Activated CD4-positive, alpha-beta T cell treated with anti-CD3 and anti-CD28 coated beads for 48 hours (primary cell): Measurements from ENCODE around the gene NUB1.

ENCODE experiments used
- DNase-seq: peaks from one replicate; pipeline ENCODE4 v3.0.0-alpha.2; 2020

The NUB1 gene

GRCh38 chr7:151348970-151349369 lies 7.4 kb downstream of the NUB1 start:
- DNase-seq, result no peak

- no peak for DNase-seq
These were observed 7.9 kb downstream of the NUB1 start for GRCh38 chr7:151349507-151349853.

- peak; percentile 72 for DNase-seq
These were observed 9.4 kb downstream of the NUB1 start for GRCh38 chr7:151351027-151351426.

GRCh38 chr7:151351967-151352366 lies 10.4 kb downstream of the NUB1 start:
- peak; percentile 64 for DNase-seq

GRCh38 chr7:151352512-151352911 lies 10.9 kb downstream of the NUB1 start:
- DNase-seq, result no peak

- DNase-seq, result no peak
These were observed 19.8 kb downstream of the NUB1 start for GRCh38 chr7:151361193-151361959.

GRCh38 chr7:151363182-151363581 lies 21.6 kb downstream of the NUB1 start:
- no peak for DNase-seq

- DNase-seq, result no peak
These were observed 24.7 kb downstream of the NUB1 start for GRCh38 chr7:151366166-151366879.

GRCh38 chr7:151366880-151367222 lies 25.2 kb downstream of the NUB1 start:
- DNase-seq, result no peak

- no peak for DNase-seq
These were observed 25.7 kb downstream of the NUB1 start for GRCh38 chr7:151367284-151367683.

- DNase-seq, result peak; percentile 85
These were observed 26.5 kb downstream of the NUB1 start for GRCh38 chr7:151368136-151368571.

GRCh38 chr7:151371266-151371665 lies 29.7 kb downstream of the NUB1 start:
- DNase-seq, result no peak

GRCh38 chr7:151372612-151373265 lies 31.1 kb downstream of the NUB1 start:
- no peak for DNase-seq

- no peak for DNase-seq
These were observed 32.0 kb downstream of the NUB1 start for GRCh38 chr7:151373599-151373998.

- DNase-seq, result no peak
These were observed 32.5 kb downstream of the NUB1 start for GRCh38 chr7:151374139-151374538.

GRCh38 chr7:151374726-151375125 lies 33.1 kb downstream of the NUB1 start:
- DNase-seq, result no peak

GRCh38 chr7:151375530-151376217 lies 34.1 kb downstream of the NUB1 start:
- no peak for DNase-seq

GRCh38 chr7:151376218-151376902 lies 34.7 kb downstream of the NUB1 start:
- DNase-seq, result no peak

- DNase-seq, result no peak
These were observed 35.8 kb downstream of the NUB1 start for GRCh38 chr7:151377406-151377805.

GRCh38 chr7:151378011-151378410 lies 36.4 kb downstream of the NUB1 start:
- no peak for DNase-seq

- no peak for DNase-seq
These were observed 37.0 kb downstream of the NUB1 start for GRCh38 chr7:151378496-151379192.

GRCh38 chr7:151379193-151379520 lies 37.5 kb downstream of the NUB1 start:
- no peak for DNase-seq
